ENCODE results near the gene LCE4A.

The LCE4A gene

DNA sequence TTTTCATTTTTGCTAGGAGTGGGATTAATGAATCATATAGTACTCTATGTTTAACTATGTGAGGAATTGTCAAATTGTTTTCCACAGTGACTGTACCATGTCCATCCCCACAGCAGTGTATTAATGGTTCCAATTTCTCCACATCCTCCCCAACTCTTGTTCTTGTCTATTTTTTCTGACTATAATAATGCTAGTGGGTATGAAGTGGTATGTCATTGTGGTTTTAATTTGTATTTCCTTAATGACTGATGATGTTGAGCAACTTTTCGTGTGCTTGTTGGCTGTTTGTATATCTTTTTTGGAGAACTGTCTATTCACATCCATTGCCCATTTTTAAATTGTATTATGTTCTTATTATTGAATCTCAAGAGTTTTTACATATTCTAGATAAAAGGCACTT is 39.9 kb downstream of the LCE4A start:
- DNase-seq, result no peak

DNA sequence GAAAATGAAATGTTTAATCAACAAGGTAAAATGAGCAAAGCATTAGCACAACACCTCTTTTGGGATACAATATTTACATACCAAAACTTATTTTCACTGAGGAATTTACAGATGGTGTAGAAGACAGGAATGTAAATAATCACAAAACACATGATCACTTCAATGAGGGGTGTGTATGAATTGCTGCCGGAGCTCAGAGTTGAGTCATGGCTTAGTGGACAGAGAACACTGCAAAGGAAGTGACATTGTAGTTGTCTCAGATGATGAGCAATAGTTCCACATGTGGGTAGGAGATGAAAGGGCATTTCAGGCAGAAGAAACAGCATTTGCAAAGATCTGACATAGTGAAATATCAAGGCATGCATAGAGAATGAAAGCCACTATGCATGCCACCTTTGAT is 44.3 kb downstream of the LCE4A start:
- DNase-seq, result no peak

DNA sequence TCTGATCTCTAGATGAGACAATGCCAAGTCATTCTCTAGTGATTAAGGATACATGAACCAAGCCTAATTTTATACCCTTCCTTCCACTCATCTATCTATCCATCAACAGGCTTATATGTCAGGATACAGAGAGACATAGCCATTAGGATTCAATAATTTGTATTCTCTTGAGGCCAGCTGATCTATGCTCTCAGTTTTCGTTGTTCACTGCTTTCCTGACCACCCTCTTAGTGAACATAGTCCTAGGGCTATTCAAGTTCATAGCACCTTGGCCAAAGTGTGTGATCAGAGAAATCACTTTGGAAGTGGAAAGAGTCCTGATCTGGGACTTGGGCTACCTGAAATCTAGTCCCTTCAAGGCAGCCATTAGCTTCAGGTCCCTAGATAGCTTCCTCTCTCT is 45.6 kb downstream of the LCE4A start:
- DNase-seq, result no peak

DNA sequence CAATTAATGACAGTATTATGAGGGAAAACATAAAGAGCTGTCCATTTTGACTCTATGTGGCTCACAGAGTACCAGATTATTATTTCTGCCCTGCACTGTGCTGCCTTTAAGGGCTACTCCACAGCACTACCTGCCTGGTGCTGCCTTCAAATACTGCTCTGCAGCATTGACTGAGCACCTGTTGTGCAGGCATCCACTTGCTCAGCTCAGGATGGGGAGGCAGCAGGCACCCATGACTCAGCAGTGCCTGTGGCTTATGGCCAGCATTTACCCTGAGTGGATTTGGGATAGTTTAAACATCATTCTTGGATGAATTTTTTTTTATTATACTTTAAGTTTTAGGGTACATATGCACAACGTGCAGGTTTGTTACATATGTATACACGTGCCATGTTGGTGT is 48.9 kb downstream of the LCE4A start:
- no peak for DNase-seq

DNA sequence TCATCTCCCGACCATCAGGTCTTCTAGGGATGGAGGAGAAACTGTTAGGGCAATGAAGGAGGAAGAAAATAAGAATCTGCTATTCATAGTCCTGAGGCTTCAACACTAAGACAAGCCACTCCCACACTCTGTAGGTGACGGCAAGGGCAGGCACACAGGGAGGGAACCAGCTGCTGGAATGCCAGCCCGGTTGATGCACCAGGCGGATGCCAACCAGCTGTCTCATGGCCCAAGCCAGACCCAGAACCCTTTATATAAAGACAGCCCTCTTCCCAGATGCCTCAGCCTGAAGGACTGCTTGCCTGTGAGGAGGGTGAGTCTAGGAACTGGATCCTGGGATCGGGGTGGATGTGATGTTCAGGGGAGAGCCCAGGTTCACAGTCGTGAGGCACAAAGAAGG is 49.8 kb downstream of the LCE4A start, which contains the start of gene KPRP:
Gene KPRP, plus strand, starts transcription at position 279 of the 400 bp plus-strand sequence. CDS start 1,564 bp downstream, outside the sequence.
- DNase-seq, result no peak

DNA sequence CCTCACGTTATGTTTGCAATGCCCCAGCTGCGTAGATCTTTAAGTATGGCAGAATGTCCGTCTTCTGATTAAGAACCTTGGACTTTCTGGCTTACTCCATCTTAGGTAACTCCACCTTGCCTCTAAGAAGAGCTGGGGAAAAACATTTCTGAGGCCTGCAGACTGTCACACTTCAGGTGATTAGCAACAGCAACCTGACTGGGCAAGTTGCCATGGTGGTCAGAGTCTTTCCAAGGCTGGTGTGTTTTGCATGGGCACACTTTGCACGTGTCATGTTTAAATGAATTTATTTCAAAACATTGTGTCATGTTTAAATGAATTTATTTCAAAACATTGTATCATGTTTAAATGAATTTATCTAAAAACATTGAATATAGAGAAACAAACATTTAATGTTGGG is 50.7 kb downstream of the LCE4A start:
- no peak for DNase-seq
